Fibroblast of villous mesenchyme (primary cell): ENCODE measurements around the gene PLA2G15. TPM values are rescaled to one million over a fixed set of nuclear protein-coding genes. Genes with fewer than 3 reads are reported as not detected.

ENCODE experiments used
- DNase-seq: peaks from one replicate; pipeline ENCODE4 v3.0.0-alpha.2; 2010; ENCODE audit warnings: low read depth
- H3K4me3 ChIP-seq: 2 replicates; pipeline ENCODE4 v1.5.1; 2011; ENCODE audit warnings: low read depth, mild to moderate bottlenecking, low read length
- small RNA-seq: library from RNA; depleted of rRNA; stranded (forward); fragments of <200 nt; gene quantifications from one replicate; pipeline ENCODE3, GENCODE V24; 2012
- total RNA-seq: library from RNA; depleted of rRNA; stranded (reverse); fragments of >200 nt; gene quantifications from 2 replicates; pipeline ENCODE4 v1.2.3, GENCODE V29; 2012
- TF ChIP-seq, protein P1 (sequence below): IDR thresholded peaks from 2 replicates; pipeline ENCODE4 v1.5.1; 2012; ENCODE audit warnings: low read depth, mild to moderate bottlenecking, low read length; ENCODE audit not compliant: insufficient read depth

Gene PLA2G15
- total RNA-seq, 1 donor: 19.9 TPM

DNA sequence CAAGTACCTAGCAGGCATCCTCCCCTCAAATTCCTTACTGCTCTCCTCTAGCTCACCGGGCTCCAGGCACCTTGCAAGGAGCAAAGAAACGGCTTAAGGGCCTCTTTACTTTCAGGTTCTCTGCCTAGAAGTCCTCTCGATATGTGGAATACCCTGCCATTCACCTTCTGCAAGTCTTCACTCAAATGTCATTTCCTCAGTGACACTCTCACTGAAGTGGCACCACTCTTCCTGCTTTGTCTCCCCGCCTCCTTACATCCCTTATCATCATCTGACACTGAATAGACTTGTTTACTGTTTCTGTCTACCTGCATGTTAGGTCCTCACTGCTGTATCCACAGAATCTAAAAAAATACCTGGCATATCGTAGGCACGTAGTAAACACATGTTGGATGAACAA is 64.6 kb downstream of the PLA2G15 start:
- no peak for DNase-seq
- peak overlapping the region; percentile 96 for H3K4me3 ChIP-seq
- TF ChIP-seq, protein P1, sequence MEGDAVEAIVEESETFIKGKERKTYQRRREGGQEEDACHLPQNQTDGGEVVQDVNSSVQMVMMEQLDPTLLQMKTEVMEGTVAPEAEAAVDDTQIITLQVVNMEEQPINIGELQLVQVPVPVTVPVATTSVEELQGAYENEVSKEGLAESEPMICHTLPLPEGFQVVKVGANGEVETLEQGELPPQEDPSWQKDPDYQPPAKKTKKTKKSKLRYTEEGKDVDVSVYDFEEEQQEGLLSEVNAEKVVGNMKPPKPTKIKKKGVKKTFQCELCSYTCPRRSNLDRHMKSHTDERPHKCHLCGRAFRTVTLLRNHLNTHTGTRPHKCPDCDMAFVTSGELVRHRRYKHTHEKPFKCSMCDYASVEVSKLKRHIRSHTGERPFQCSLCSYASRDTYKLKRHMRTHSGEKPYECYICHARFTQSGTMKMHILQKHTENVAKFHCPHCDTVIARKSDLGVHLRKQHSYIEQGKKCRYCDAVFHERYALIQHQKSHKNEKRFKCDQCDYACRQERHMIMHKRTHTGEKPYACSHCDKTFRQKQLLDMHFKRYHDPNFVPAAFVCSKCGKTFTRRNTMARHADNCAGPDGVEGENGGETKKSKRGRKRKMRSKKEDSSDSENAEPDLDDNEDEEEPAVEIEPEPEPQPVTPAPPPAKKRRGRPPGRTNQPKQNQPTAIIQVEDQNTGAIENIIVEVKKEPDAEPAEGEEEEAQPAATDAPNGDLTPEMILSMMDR: no peak

DNA sequence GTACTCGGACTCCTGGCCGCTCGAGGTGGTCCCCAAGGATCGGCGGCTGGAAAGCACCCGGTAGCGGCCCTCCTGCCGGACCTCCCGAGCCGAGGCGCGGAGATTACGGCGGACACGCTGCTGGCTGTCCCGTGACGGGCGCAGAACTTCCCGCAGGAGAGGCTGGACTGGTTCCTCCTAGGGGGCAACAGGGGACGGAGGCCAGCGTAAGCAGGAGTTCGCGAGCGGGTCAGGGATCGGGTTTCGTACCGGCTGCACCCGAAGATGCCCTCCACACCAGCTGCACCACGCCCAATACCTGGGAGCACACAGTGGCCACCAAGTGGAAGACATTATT is 65.2 kb downstream of the PLA2G15 start:
- TF ChIP-seq, protein P1: no peak
- H3K4me3 ChIP-seq: peak overlapping the region; percentile 96
- DNase-seq: peak; percentile 68

Small RNA genes within 50 kb of the gene (small RNA-seq; reads per million reads assigned to genes)
- not detected for gene RNU6-1262P

Other genes starting within 250 kb of the PLA2G15 start
- gene DPEP2, start 245.9 kb upstream of the PLA2G15 start, total RNA-seq: under 0.01 TPM in 1 of 2 replicates, not detected in the other
- gene DPEP2NB, start 229.5 kb upstream of the PLA2G15 start, total RNA-seq: under 0.01 TPM in 1 of 2 replicates, not detected in the other
- gene DDX28, start 222.1 kb upstream of the PLA2G15 start, total RNA-seq: 12.1 and 13.2 TPM in 2 replicates
- gene DUS2, start 222.1 kb upstream of the PLA2G15 start, total RNA-seq: 14.5 and 19.4 TPM in 2 replicates
- gene NFATC3, start 160.0 kb upstream of the PLA2G15 start, total RNA-seq: 22.5 and 32.8 TPM in 2 replicates
- under 0.01 and 0.86 TPM in 2 replicates for gene ESRP2, start 9.2 kb upstream of the PLA2G15 start, total RNA-seq
- 24.8 and 49.7 TPM in 2 replicates for gene SLC7A6, start 19.2 kb downstream of the PLA2G15 start, total RNA-seq
- gene SLC7A6OS, start 65.6 kb downstream of the PLA2G15 start, total RNA-seq: 14.2 and 16.8 TPM in 2 replicates
- 42.7 and 42.8 TPM in 2 replicates for gene PRMT7, start 65.6 kb downstream of the PLA2G15 start, total RNA-seq
- under 0.01 and 0.86 TPM in 2 replicates for gene SMPD3, start 203.1 kb downstream of the PLA2G15 start, total RNA-seq